Measurements from ENCODE around the gene RGL2. TPM values are rescaled to one million over a fixed set of nuclear protein-coding genes. Genes with fewer than 3 reads are reported as not detected.
"Not testable (repeated sequence)": the region's sequence is repeated elsewhere in the genome, so short reads cannot be mapped to it uniquely, and the experiment has no call there.

RGL2 gene
- total RNA-seq, 4 donors from 2014 or later, result 34.4 to 118 (median 36.0) TPM

DNA sequence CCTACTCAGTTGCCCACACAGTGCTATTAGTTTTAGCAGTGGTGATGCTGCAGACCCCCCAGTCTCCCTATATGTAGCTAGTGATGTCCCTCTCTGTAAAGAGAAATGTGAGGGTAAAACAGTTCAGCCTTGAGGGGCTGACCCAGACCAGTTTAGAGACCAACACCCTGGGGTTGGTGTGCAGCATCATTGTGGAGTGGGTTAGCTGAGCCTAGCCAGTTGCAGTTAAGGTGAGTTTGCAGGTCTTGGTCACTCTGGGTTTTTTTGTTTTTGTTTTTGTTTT, 22.2 kb downstream of the RGL2 start:
- Histone ChIP-seq H3K4me1 (peaks cover 5 to 7% of the 10 kb centered on the region in 2 donors), H3K36me3 (no peaks in the 10 kb centered on the region)

DNA sequence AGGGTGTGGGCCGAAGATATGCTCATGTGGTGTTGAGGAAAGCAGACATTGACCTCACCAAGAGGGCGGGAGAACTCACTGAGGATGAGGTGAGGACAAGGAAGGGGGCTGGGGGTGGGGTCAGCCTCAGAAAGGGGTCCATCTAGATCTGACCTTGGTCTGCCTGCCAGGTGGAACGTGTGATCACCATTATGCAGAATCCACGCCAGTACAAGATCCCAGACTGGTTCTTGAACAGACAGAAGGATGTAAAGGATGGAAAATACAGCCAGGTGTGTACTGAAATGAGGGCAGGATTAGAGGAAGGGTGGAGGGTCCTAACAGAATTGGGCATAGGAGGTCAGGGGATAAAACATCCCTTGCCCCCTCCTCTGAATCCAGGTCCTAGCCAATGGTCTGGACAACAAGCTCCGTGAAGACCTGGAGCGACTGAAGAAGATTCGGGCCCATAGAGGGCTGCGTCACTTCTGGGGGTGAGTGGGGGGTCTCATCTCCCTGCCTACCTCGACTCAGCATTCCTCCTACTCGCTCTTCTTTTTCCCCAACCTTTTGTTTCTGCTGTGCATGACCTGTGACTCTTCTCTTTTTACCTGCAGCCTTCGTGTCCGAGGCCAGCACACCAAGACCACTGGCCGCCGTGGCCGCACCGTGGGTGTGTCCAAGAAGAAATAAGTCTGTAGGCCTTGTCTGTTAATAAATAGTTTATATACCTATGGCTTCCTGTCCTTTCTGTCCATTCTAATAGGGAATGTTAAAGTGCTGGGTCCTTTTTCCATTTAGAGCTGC, 22.8 kb downstream of the RGL2 start:
- H3K4me1 ChIP-seq; DNase-seq; intact Hi-C loops (cut with DNase I; ENCODE audit: low total_unique reads); H3K27me3 ChIP-seq; H3K36me3 ChIP-seq; H3K9me3 ChIP-seq: not testable (repeated sequence)
- H3K4me3 ChIP-seq, result peak overlapping the region in 1 of 2 donors; percentile 45
- peak overlapping the region; percentile 82 to 88 for H3K27ac ChIP-seq

More for the DNA sequence above, 22.2 kb downstream of the RGL2 start:
- intact Hi-C loops (cut with DNase I; ENCODE audit: low total_unique reads), result no loop called here
- Histone ChIP-seq H3K27ac (peak overlapping the region; percentile 82 to 88), H3K27me3 (no peaks in the 10 kb centered on the region), H3K4me3 (peak overlapping the region; percentile 45 to 49), H3K9me3 (no peaks in the 10 kb centered on the region)
- DNase-seq, result no peak
- no peak for TF ChIP-seq POLR2A (IDR thresholded peaks at IDR 0.05)
- TF ChIP-seq, protein P1, sequence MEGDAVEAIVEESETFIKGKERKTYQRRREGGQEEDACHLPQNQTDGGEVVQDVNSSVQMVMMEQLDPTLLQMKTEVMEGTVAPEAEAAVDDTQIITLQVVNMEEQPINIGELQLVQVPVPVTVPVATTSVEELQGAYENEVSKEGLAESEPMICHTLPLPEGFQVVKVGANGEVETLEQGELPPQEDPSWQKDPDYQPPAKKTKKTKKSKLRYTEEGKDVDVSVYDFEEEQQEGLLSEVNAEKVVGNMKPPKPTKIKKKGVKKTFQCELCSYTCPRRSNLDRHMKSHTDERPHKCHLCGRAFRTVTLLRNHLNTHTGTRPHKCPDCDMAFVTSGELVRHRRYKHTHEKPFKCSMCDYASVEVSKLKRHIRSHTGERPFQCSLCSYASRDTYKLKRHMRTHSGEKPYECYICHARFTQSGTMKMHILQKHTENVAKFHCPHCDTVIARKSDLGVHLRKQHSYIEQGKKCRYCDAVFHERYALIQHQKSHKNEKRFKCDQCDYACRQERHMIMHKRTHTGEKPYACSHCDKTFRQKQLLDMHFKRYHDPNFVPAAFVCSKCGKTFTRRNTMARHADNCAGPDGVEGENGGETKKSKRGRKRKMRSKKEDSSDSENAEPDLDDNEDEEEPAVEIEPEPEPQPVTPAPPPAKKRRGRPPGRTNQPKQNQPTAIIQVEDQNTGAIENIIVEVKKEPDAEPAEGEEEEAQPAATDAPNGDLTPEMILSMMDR (IDR thresholded peaks at IDR 0.05), result no peak

DNA sequence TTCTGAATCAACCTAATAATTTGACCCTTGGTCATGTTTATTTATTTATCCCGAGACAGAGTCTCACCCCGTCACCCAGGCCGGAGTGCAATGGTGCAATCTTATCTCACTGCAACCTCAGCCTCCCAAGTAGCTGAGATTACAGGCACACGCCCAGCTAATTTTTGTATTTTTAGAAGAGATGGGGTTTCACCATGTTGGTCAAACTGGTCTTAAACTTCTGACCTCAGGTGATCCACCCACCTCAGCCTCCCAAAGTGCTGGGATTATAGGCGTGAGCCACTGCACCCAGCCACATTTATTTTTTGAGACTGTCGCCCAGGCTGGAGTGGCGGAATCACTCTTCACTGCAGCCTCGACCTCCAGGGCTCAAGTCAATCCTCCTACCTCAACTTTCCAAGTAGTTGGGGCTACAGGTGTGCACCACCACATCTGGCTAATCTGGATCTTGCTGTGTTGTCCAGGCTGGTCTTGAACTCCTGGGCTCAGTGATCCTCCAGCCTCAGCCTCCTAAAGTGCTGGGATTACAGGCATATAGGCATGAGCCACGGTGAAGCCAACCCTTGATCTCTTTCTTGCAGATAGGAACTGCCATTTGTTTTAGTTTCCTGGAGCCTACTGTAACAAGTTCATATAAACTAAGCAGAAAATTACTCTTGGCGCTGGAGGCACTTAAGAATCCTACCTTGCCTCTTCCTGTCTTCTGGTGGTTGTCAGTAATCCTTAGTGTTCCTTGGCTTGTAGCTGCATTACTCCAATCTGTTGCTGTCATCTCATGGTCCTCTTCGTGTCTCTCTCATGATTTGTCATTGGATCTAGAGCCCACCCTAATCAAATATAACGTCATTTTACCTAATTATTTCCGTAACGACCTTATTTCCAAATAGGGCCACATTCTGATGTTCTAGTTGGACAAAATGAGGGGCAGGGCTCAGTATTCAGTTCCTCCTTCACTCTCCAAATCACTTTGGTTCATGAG, 24.5 kb downstream of the RGL2 start:
- DNase-seq, result no peak
- TF ChIP-seq POLR2A (IDR thresholded peaks at IDR 0.05), result no peak
- TF ChIP-seq, protein P1 (IDR thresholded peaks at IDR 0.05), result no peak
- H3K27me3 ChIP-seq, result no peaks in the 10 kb centered on the region
- no peaks in the 10 kb centered on the region for H3K36me3 ChIP-seq
- no peak overlapping the region for H3K27ac ChIP-seq
- H3K4me1 ChIP-seq, result peaks cover 5 to 7% of the 10 kb centered on the region in 2 donors
- no peaks in the 10 kb centered on the region for H3K9me3 ChIP-seq
- no peak overlapping the region for H3K4me3 ChIP-seq
- intact Hi-C loops (cut with DNase I; ENCODE audit: low total_unique reads), result no loop called here

DNA sequence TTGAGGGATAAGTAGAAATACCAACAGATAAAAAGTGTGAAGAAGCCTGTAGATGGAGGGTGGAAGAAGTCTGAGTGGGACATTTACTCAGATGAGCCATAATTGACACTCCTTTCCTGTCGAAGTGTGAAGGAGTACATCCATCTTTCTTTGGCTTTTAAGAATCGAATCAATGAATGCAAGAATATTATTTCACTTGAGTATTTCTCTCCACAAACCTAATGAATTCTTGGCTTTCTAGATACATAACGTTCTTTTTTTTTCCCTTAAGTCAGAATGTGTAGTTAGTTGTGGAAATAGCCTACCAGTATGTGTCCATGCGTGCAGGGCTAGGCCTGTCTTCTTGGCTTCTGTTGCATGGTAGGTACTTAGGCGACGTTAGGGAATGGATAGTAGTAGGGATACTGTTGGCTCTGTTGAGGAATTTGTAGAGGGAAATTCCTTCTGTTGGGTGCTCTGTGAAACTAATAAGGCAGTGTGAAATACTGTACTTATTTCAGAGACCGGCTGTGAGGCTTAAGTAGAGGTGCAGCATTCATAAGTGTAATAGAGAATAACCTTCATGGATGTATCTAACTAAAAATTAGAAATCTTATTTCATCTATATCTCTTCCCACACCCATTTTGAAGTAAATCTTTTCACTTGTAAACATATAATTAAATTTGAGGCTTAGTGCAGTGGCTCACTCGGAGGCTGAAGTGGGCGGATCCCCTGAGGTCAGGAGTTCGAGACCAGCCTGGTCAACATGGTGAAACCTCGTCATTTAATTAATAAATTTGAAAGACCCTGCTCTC, 25.4 kb downstream of the RGL2 start:
- H3K4me1 ChIP-seq, result peaks cover 5 to 7% of the 10 kb centered on the region in 2 donors
- H3K27ac ChIP-seq, result peak overlapping the region in 1 of 2 donors; percentile 40
- H3K9me3 ChIP-seq, result no peaks in the 10 kb centered on the region
- DNase-seq, result no peak
- intact Hi-C loops (cut with DNase I; ENCODE audit: low total_unique reads), result no loop called here
- no peaks in the 10 kb centered on the region for H3K36me3 ChIP-seq
- no peak for TF ChIP-seq POLR2A (IDR thresholded peaks at IDR 0.05)
- TF ChIP-seq, protein P1 (IDR thresholded peaks at IDR 0.05), result no peak
- H3K27me3 ChIP-seq, result no peaks in the 10 kb centered on the region
- H3K4me3 ChIP-seq, result no peak overlapping the region

Measured in uterus (tissue), 4 donors.